Mesenchymal stem cell (in vitro differentiated cells and primary cell): Measurements from ENCODE around the gene PRR5.

ENCODE experiments used
- DNase-seq: peaks from one replicate; pipeline ENCODE4 v3.0.0-alpha.2; 2013
- H2AFZ ChIP-seq: one replicate; pipeline ENCODE4 v1.6.1; 2013; ENCODE audit warnings: low read depth, mild to moderate bottlenecking, control low read depth, inconsistent platforms, low read length, moderate library complexity
- H2AK5ac ChIP-seq: 2 replicates; pipeline ENCODE4 v1.6.1; 2013; ENCODE audit warnings: low read length, moderate library complexity, mild to moderate bottlenecking, inconsistent platforms; ENCODE audit not compliant: severe bottlenecking
- H2BK120ac ChIP-seq: one replicate; pipeline ENCODE4 v1.6.1; 2013; ENCODE audit warnings: low read depth, mild to moderate bottlenecking, inconsistent platforms, low read length, moderate library complexity
- H2BK12ac ChIP-seq, 2 experiments: one replicate each; pipeline ENCODE4 v1.6.1; 2013; ENCODE audit warnings: inconsistent platforms in 2 of 2, low read length in 2 of 2, mild to moderate bottlenecking in 2 of 2, moderate library complexity in 2 of 2, control low read depth in 1 of 2
- H2BK15ac ChIP-seq: one replicate; pipeline ENCODE4 v1.6.1; 2013; ENCODE audit warnings: mild to moderate bottlenecking, low read depth, inconsistent platforms; ENCODE audit not compliant: poor library complexity, severe bottlenecking
- H2BK5ac ChIP-seq: 2 replicates; pipeline ENCODE4 v1.6.1; 2013; ENCODE audit warnings: low read depth, mild to moderate bottlenecking, low read length, control low read depth, inconsistent platforms; ENCODE audit not compliant: poor library complexity, severe bottlenecking
- H3K14ac ChIP-seq, 2 experiments: one replicate each; pipeline ENCODE4 v1.6.1; 2013; ENCODE audit warnings: inconsistent platforms in 2 of 2, low read length in 2 of 2, control low read depth in 1 of 2, mild to moderate bottlenecking in 1 of 2, moderate library complexity in 1 of 2
- H3K18ac ChIP-seq, 2 experiments: one replicate each; pipeline ENCODE4 v1.6.1; 2013; ENCODE audit warnings: inconsistent platforms in 2 of 2, low read length in 2 of 2, control low read depth in 1 of 2, low read depth in 1 of 2, mild to moderate bottlenecking in 1 of 2
- H3K23ac ChIP-seq, 2 experiments: one replicate each; pipeline ENCODE4 v1.6.1; 2013; ENCODE audit warnings: inconsistent platforms in 2 of 2, low read length in 2 of 2, mild to moderate bottlenecking in 2 of 2, moderate library complexity in 2 of 2, control low read depth in 1 of 2
- H3K27ac ChIP-seq: 2 replicates; pipeline ENCODE4 v1.5.1; 2013; ENCODE audit warnings: mild to moderate bottlenecking, moderate library complexity, low read length, control low read depth, inconsistent platforms; ENCODE audit not compliant: poor library complexity, severe bottlenecking
- H3K27me3 ChIP-seq, 2 experiments: 2 replicates each; pipeline versions ENCODE4 v1.6.1 to v1.7.0; 2013; ENCODE audit warnings: low read length in 2 of 2, mild to moderate bottlenecking in 2 of 2, moderate library complexity in 2 of 2, control low read depth in 1 of 2, inconsistent platforms in 1 of 2; ENCODE audit not compliant: control insufficient read depth in 1 of 2, insufficient read depth in 1 of 2
- H3K36me3 ChIP-seq, 2 experiments: 2 replicates each; pipeline versions ENCODE4 v1.6.1 to v1.7.0; 2013; ENCODE audit warnings: low read length in 2 of 2, control low read depth in 1 of 2, inconsistent platforms in 1 of 2, low read depth in 1 of 2, mild to moderate bottlenecking in 1 of 2; ENCODE audit not compliant: insufficient read depth in 2 of 2, control insufficient read depth in 1 of 2
- H3K4ac ChIP-seq, 2 experiments: one replicate each; pipeline ENCODE4 v1.6.1; 2013; ENCODE audit warnings: inconsistent platforms in 2 of 2, low read length in 2 of 2, mild to moderate bottlenecking in 2 of 2, moderate library complexity in 2 of 2, control low read depth in 1 of 2, low read depth in 1 of 2
- H3K4me1 ChIP-seq: 2 replicates; pipeline ENCODE4 v1.6.1; 2013; ENCODE audit warnings: low read depth, low read length, control low read depth; ENCODE audit not compliant: control insufficient read depth, insufficient read depth
- H3K4me2 ChIP-seq: 2 replicates; pipeline ENCODE4 v1.6.1; 2013; ENCODE audit warnings: low read length, mild to moderate bottlenecking, inconsistent platforms; ENCODE audit not compliant: poor library complexity, severe bottlenecking
- H3K4me3 ChIP-seq, 2 experiments: 2 replicates each; pipeline versions ENCODE4 v1.5.1 to v1.7.0; 2013; ENCODE audit warnings: low read length in 2 of 2, mild to moderate bottlenecking in 2 of 2, control low read depth in 1 of 2, low read depth in 1 of 2; ENCODE audit not compliant: insufficient read depth in 1 of 2
- H3K79me1 ChIP-seq: replicated peaks from 2 replicates; pipeline ENCODE4 v1.6.1; 2013; ENCODE audit warnings: mild to moderate bottlenecking, control low read depth, low read length, inconsistent platforms; ENCODE audit not compliant: poor library complexity, severe bottlenecking
- H3K9ac ChIP-seq: 2 replicates; pipeline ENCODE4 v1.7.0; 2013; ENCODE audit warnings: mild to moderate bottlenecking, low read length, moderate library complexity
- H3K9me3 ChIP-seq: 2 replicates; pipeline ENCODE4 v1.7.0; 2013; ENCODE audit warnings: mild to moderate bottlenecking, low read length; ENCODE audit not compliant: control insufficient read depth
- H4K8ac ChIP-seq: one replicate; pipeline ENCODE4 v1.6.1; 2013; ENCODE audit warnings: inconsistent platforms, mild to moderate bottlenecking, low read length, moderate library complexity
- H4K91ac ChIP-seq: one replicate; pipeline ENCODE4 v1.6.1; 2013; ENCODE audit warnings: mild to moderate bottlenecking, low read length, inconsistent platforms
- WGBS: methylation state at CpG from one replicate; pipeline ENCODE4 v1.1.7; 2013; ENCODE audit warnings: mixed read lengths; 5-methylcytosine and 5-hydroxymethylcytosine counted together

The PRR5 gene

DNA sequence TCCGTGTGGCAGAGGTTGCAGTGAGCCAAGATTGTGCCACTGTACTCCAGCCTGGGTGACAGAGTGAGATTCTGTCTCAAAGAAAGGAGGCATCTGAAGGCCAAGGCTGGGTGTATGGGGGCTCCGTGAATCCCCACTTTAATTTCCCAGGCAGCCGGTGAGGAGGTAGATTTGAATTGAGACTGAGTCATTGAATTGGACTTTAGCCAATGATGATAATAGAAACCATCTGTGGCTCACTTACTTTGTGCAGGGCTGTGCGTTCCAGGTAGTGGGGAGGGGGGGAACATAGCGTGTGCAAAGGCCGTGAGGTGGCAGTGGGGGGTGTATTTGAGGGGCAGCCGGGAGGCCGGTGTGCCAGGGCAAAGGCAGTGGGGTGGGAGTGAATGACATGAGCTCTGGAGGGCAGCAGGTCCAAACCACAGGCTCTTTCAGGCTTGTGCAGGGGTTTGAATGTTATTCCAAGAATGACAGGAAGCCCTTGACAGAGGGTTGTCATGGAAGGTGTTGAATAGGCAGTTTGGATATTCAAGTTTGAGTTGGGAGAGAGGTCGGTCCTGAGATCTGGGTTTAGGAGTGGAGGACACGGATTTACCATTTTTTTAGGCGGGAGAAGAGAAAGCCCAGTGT lies 56.5 kb downstream of the PRR5 start:
- Histone ChIP-seq H3K4me3 (no peak overlapping the region), H2BK12ac (no peak overlapping the region), H3K9ac (no peak overlapping the region), H2BK120ac (no peak overlapping the region), H2AFZ (no peak overlapping the region), H3K14ac (no peak overlapping the region), H3K79me1 (no peaks in the 10 kb centered on the region), H3K27me3 (peaks cover 47 to 51% of the 10 kb centered on the region in 2 experiments), H2BK15ac (no peak overlapping the region), H2BK5ac (no peak overlapping the region), H3K9me3 (no peaks in the 10 kb centered on the region), H2AK5ac (no peak overlapping the region), H3K36me3 (no peaks in the 10 kb centered on the region), H3K27ac (no peak overlapping the region), H3K4me1 (peaks cover 19% of the 10 kb centered on the region), H4K8ac (no peak overlapping the region), H3K4ac (no peak overlapping the region), H3K18ac (no peak overlapping the region), H4K91ac (no peak overlapping the region), H3K23ac (no peak overlapping the region), H3K4me2 (no peak overlapping the region)
- 75% methylated on average over 11 of the region's 11 CpGs for WGBS
- peak; percentile 23 for DNase-seq

DNA sequence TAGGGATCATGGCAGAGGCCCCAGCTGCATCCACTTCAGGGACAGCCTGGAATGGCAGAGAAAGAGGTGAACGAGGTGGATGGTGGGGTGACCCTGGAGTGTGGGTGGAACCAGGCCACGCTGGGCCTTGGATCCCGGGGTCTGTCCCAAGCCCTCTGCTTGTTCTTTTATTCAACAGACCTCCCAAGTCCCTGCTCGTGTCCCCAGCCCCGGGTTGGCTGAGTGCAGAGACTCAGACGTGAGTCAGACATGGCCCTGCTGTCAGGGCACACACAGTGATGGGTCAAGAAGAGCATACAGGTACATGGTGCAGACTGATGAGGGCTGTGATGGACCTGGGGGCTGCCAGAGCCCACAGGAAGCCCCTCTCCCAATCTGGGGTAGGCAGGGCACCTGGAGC lies 57.0 kb downstream of the PRR5 start:
- no peak overlapping the region for H3K9ac ChIP-seq

DNA sequence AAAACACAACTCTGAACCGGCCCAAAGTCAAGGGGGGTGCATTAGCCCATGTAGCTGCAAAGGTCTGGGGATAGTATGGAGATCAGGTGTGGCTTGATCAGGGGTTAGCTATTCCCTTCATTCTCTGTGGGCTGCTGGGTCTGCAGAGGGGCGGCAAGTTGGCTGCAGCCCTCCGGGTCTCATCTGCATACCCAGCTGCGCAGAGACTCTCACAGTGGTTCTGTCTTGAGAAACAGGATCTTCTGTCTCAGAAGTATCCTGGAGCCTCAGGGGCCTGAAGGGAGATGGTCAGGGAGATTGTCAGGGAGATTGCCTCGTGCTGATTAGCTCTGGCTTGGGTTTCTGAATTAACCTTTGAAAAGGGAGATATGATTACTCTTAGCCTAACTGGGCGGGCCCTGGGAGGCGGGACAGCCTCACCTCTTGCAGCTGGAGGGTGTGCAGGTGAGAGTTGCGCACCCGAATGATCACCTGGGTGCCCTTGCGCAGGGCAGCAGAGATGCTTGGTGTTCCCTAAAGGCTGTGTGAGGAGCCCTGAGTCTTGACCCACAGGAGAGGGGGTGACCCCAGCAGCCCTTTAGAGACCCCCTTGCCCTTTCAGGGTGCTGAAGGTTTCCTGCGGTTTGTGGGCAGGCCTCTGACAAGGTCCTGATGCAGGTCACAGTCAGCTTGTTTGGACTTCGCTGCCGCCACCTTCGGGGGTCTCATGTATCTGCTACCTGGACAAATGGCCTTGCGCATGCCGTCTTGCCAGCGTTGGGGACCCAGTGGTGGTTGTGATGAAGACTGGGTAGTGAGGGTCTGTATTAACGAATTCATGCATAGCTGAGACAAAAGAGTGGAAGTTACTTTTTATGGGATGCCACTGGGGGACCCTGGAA lies 57.7 kb downstream of the PRR5 start:
- no peak overlapping the region for H3K9ac ChIP-seq
- H4K8ac ChIP-seq, result no peak overlapping the region
- no peak overlapping the region for H3K18ac ChIP-seq
- H2BK5ac ChIP-seq, result no peak overlapping the region
- peaks cover 41 to 44% of the 10 kb centered on the region in 2 experiments for H3K27me3 ChIP-seq
- H2AK5ac ChIP-seq, result no peak overlapping the region
- H3K36me3 ChIP-seq, result no peaks in the 10 kb centered on the region
- H3K9me3 ChIP-seq, result no peaks in the 10 kb centered on the region
- no peak overlapping the region for H2AFZ ChIP-seq
- DNase-seq, result no peak
- H3K27ac ChIP-seq, result no peak overlapping the region
- no peak overlapping the region for H2BK120ac ChIP-seq
- H4K91ac ChIP-seq, result no peak overlapping the region
- H3K4me3 ChIP-seq, result no peak overlapping the region
- no peak overlapping the region for H3K14ac ChIP-seq
- H3K4me2 ChIP-seq, result no peak overlapping the region
- WGBS, result 83% methylated on average over 18 of the region's 18 CpGs
- no peak overlapping the region for H3K4ac ChIP-seq
- no peak overlapping the region for H3K23ac ChIP-seq
- peaks cover 14% of the 10 kb centered on the region for H3K4me1 ChIP-seq
- H3K79me1 ChIP-seq, result no peaks in the 10 kb centered on the region
- no peak overlapping the region for H2BK15ac ChIP-seq
- no peak overlapping the region for H2BK12ac ChIP-seq

More for the DNA sequence above, 57.0 kb downstream of the PRR5 start:
- Histone ChIP-seq H3K18ac (no peak overlapping the region), H3K27ac (no peak overlapping the region), H3K14ac (no peak overlapping the region), H4K8ac (no peak overlapping the region), H3K79me1 (no peaks in the 10 kb centered on the region), H3K4me3 (no peak overlapping the region), H3K4me1 (peaks cover 15% of the 10 kb centered on the region), H3K4me2 (no peak overlapping the region), H2BK15ac (no peak overlapping the region), H2BK5ac (no peak overlapping the region), H3K9me3 (no peaks in the 10 kb centered on the region), H4K91ac (no peak overlapping the region), H3K23ac (no peak overlapping the region), H2BK12ac (peak overlapping the region in 1 of 2 experiments; percentile 35), H2AK5ac (no peak overlapping the region), H3K27me3 (peaks cover 41 to 46% of the 10 kb centered on the region in 2 experiments), H2AFZ (no peak overlapping the region), H3K36me3 (no peaks in the 10 kb centered on the region), H3K4ac (no peak overlapping the region), H2BK120ac (no peak overlapping the region)
- WGBS, result 49% methylated on average over 3 of the region's 6 CpGs
- DNase-seq, result no peak

DNA sequence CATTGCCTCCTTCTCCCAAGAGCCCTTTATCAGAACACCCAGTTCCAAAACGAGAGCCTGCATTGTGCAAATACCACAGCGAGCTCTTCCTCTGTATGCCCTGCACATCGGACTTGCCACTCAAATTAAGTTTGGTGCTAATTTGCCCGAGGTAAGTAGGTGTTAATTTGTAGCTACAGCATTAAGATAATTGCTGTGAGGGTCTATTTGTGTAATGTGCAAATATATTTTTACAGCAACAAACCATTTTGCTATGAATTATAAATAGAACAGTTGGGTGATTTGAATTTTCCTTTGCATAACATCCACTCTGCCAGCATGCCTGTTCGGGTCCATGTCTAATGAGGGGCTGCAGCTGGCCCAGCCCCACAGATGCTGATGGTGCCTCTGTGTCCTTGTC lies 58.5 kb downstream of the PRR5 start:
- H4K8ac ChIP-seq, result no peak overlapping the region
- no peak overlapping the region for H3K4me2 ChIP-seq
- H2BK15ac ChIP-seq, result no peak overlapping the region
- H4K91ac ChIP-seq, result no peak overlapping the region
- H3K9ac ChIP-seq, result no peak overlapping the region
- H3K23ac ChIP-seq, result no peak overlapping the region
- no peak for DNase-seq
- H3K18ac ChIP-seq, result no peak overlapping the region
- 93% methylated on average over 4 of the region's 5 CpGs for WGBS
- H2AFZ ChIP-seq, result no peak overlapping the region
- no peak overlapping the region for H3K14ac ChIP-seq
- no peak overlapping the region for H2AK5ac ChIP-seq
- no peak overlapping the region for H2BK12ac ChIP-seq
- H2BK120ac ChIP-seq, result no peak overlapping the region
- H3K4ac ChIP-seq, result no peak overlapping the region
- no peak overlapping the region for H3K4me3 ChIP-seq
- no peaks in the 10 kb centered on the region for H3K9me3 ChIP-seq
- no peaks in the 10 kb centered on the region for H3K79me1 ChIP-seq
- no peaks in the 10 kb centered on the region for H3K36me3 ChIP-seq
- no peak overlapping the region for H3K27ac ChIP-seq
- H2BK5ac ChIP-seq, result no peak overlapping the region
- H3K4me1 ChIP-seq, result peaks cover 12% of the 10 kb centered on the region
- H3K27me3 ChIP-seq, result peaks cover 40 to 45% of the 10 kb centered on the region in 2 experiments
